Measurements from ENCODE around the gene ADAM15.

The ADAM15 gene

DNA sequence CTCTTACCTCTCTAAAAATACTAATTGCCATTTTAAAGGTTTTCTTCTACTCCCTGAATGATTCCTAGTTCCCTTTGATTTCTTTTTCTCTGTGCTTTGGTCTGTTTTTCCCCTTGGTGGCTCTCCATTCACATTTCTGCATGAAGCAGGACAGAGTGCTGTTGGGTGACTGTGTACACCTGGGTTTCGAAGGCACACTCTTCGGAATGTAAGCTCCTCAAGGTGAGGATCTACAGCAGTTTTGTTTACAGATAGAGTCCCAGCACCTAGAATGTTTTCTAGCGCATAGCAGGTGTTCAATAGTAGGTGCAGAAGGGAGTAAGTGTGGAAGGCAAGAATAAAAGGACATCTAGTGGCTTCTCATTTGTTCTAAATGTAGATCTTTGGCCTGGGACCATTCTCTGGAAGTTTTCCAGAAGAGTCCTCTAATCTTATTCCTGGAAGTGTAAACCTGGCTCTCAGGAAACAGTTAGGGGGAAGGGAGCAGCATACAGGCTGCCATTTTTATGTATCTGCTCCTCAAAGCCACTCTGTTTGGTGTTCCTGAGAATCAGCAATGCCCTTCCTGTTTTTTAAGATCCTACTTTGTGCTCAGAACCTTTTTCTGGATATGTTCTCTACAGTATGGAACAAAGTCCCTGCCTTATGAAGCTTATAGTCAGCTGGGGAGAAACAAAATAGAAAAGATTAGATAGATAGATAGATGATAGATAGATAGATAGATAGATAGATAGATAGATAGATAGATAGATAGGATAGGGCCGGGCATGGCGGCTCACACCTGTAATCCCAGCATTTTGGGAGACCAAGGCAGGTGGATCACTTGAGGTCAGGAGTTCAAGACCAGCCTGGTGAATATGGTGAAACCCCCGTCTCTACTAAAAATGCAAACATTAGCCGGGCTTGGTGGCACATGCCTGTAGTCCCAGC is 53.8 kb downstream of the ADAM15 start:
- ChIA-PET CTCF (interaction anchor here (1.3 to 6.6 kb wide), 3 partner anchors 13 to 20 kb away, joined by 4 to 26 read pairs (median 6); no protein-coding TSS in a partner anchor), POLR2A (no interaction called here)
- DNase-seq (ENCODE audit: extremely low spot score) = no peak
- TF ChIP-seq, protein P1, sequence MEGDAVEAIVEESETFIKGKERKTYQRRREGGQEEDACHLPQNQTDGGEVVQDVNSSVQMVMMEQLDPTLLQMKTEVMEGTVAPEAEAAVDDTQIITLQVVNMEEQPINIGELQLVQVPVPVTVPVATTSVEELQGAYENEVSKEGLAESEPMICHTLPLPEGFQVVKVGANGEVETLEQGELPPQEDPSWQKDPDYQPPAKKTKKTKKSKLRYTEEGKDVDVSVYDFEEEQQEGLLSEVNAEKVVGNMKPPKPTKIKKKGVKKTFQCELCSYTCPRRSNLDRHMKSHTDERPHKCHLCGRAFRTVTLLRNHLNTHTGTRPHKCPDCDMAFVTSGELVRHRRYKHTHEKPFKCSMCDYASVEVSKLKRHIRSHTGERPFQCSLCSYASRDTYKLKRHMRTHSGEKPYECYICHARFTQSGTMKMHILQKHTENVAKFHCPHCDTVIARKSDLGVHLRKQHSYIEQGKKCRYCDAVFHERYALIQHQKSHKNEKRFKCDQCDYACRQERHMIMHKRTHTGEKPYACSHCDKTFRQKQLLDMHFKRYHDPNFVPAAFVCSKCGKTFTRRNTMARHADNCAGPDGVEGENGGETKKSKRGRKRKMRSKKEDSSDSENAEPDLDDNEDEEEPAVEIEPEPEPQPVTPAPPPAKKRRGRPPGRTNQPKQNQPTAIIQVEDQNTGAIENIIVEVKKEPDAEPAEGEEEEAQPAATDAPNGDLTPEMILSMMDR (IDR thresholded peaks at IDR 0.05; ENCODE audit: control extremely low read depth, extremely low read depth, low read depth, missing control alignments) = no peak

DNA sequence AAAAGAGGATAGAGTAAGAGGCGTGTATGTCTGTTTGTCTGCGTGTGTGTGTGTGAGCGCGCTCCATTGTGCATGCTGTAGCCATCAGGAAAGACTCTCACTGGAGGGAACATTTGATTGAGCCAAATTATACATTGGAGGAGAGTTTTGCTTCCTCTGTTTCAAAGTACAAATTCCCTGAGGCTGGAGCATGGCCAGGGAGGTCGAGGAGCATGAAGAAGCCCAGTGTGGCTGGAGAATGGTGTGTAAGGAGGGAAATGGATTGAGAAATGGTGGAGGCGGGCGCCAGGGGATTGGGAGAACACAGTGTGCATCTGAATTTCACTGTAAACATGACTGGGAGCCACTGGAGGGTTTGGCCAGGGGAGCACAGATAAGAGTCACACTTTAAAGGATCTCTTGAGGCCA is 54.5 kb downstream of the ADAM15 start:
- POLR2A ChIA-PET = no interaction called here
- DNase-seq (ENCODE audit: extremely low spot score) = no peak
- CTCF ChIA-PET = interaction anchor here (1.3 to 6.6 kb wide), 3 partner anchors 14 to 62 kb away, joined by 4 to 26 read pairs (median 14); no protein-coding TSS in a partner anchor
- TF ChIP-seq, protein P1 (IDR thresholded peaks at IDR 0.05; ENCODE audit: control extremely low read depth, extremely low read depth, low read depth, missing control alignments) = no peak

DNA sequence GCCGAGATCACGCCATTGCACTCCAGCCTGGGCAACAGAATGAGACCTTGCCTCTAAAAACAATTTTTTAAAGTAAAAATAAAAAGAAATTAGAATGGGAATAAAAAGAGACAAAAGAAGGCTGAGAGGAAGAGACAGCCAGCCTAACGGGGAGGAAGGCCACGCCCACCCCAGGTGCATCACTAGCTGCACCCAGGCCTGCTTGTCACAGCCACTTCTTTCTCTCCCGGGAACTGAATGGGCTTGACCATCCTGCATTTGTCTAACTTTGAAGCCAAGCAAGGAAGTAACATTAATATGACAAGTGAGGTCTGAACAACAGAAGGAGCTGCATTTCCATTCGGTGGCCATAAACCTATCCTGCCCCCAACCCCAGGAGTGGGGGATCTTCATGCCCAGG is 55.7 kb downstream of the ADAM15 start:
- DNase-seq (ENCODE audit: extremely low spot score) = no peak
- POLR2A ChIA-PET = no interaction called here
- CTCF ChIA-PET = interaction anchor here (0.7 to 6.6 kb wide), 7 partner anchors 14 to 144 kb away, joined by 3 to 26 read pairs (median 3); partner anchors contain the start of gene KRTCAP2
- TF ChIP-seq, protein P1 (IDR thresholded peaks at IDR 0.05; ENCODE audit: control extremely low read depth, extremely low read depth, low read depth, missing control alignments) = no peak

DNA sequence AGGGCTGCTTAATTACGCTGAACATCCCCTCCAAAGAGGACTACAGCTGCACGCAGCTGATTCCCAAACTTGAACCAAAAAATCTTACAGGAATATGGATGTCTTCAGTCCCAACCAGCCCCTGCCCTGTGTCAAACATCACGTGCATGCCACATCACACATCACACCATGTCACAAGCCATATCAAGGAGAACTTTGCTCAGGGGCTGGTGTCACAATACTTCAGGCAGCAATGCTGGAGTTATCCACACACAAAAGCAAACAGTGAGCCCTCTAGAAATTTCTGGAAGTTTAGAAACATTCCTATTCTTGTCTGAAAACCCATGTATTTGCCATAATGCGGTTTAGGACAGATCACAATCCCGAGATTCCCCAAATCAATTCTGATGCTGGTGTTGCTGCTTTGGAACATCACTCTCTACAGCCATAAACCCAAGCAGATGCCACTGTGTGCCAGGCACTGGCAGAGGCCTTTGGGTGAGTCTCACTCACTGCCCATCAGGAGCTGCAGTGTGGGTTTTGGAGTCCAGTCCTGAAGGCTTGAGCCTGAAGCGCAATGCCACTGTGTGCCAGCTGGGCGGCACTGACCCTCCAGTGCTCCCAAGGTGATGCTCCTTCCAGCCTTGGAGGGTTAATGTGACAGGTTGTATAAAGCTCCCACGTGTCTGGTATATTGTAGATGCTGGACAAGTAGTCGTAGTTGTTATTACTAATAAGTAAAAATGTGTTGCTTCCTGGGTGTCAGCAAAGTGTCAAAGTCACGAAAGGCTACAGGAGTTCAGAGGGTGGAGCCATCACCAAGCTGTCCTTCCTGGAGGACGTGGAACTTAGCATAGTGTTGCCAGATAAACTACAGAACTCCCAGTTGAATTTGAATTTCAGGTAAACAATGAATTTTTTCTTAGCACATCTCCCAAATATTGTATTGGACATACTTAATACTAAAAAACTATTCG is 56.5 kb downstream of the ADAM15 start:
- TF ChIP-seq, protein P1 (IDR thresholded peaks at IDR 0.05; ENCODE audit: control extremely low read depth, extremely low read depth, low read depth, missing control alignments) = no peak
- DNase-seq (ENCODE audit: extremely low spot score) = no peak
- ChIA-PET CTCF (interaction anchor here (0.7 to 6.6 kb wide), 9 partner anchors 12 to 143 kb away, joined by 3 to 26 read pairs (median 3); partner anchors contain the start of gene KRTCAP2), POLR2A (no interaction called here)

DNA sequence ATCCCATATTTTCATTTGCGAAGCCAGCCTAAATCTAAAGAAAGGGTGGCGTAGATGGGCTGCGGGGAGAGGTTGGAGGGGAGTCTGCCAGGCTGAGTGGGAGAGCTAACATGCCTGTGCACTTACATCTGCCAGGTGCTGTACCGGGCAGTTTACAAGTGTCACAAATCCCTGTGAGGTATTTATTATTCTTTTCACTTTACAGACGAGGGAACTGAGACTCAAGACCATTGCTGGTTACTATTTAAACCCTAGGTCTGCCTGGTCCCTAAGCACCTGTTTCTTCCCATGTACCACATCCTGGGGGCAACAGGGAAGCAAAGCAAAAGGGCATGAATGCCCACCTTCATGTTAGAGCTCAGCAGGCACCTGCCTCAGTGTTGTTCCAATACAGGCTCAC is 57.2 kb downstream of the ADAM15 start:
- POLR2A ChIA-PET = no interaction called here
- no peak for DNase-seq (ENCODE audit: extremely low spot score)
- TF ChIP-seq, protein P1 (IDR thresholded peaks at IDR 0.05; ENCODE audit: control extremely low read depth, extremely low read depth, low read depth, missing control alignments) = no peak
- CTCF ChIA-PET = interaction anchor here (0.7 to 6.6 kb wide), 5 partner anchors 13 to 65 kb away, joined by 3 to 26 read pairs (median 10); partner anchors contain the start of gene KRTCAP2

DNA sequence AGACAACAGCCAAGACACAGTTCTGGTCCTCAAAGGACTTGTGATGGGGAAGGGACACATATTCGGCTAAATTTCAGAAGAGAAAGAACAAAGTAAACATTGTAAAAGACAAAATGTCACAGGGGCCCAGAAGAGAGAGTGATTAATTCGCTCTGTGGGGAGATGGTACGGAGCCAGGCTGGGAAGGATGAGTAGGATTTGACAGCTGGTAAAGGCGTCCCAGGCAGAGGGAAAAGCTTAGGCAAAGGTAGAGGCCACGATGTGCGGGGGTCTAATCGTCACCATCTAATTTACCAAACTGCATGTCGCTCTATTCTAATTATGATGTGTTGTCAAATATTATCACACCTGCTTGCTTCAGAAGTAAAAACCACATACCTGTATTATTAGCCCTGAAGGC is 59.3 kb downstream of the ADAM15 start:
- DNase-seq (ENCODE audit: extremely low spot score) = no peak
- ChIA-PET CTCF (interaction anchor here (0.6 kb wide), 1 partner anchor 8 kb away, joined by 3 read pairs; no protein-coding TSS in a partner anchor), POLR2A (no interaction called here)
- TF ChIP-seq, protein P1 (IDR thresholded peaks at IDR 0.05; ENCODE audit: control extremely low read depth, extremely low read depth, low read depth, missing control alignments) = no peak
